A673 (cell line): Measurements from ENCODE around the gene ACKR1. TPM values are rescaled to one million over a fixed set of nuclear protein-coding genes. Genes with fewer than 3 reads are reported as not detected.

Experiments used
- BruUV-seq: library from RNA; stranded (reverse); fragments of 400-500 nt; replicated peaks from 2 replicates; lab custom pipeline; 2021; lab: Mats Ljungman, UMichigan
- CTCF ChIA-PET: fragments of 300-600 bp; sonication (Branson Sonifier 250); formaldehyde crosslinking; loops from one replicate; lab custom pipeline; 2022; ENCODE audit warnings: antibody characterized with exemption; lab: Charles Lee
- POLR2A ChIA-PET: fragments of 300-600 bp; sonication (Branson Sonifier 250); formaldehyde crosslinking; loops from one replicate; lab custom pipeline; 2022; ENCODE audit warnings: antibody characterized with exemption; ENCODE audit not compliant: low non-redundant PET; lab: Charles Lee
- DNase-seq: peaks from one replicate; pipeline ENCODE4 v3.0.0-alpha.2; 2015; ENCODE audit warnings: low spot score
- H3K27ac ChIP-seq: fragments of 200-600 bp; sonication (generic); 2 replicates; pipeline ENCODE4 v1.5.1; 2016; ENCODE audit warnings: mixed run types, low read depth, mild to moderate bottlenecking, mixed read lengths, antibody characterized with exemption, low read length; ENCODE audit not compliant: poor library complexity, severe bottlenecking
- H3K27me3 ChIP-seq: fragments of 200-600 bp; sonication (generic); replicated peaks from 2 replicates; pipeline ENCODE4 v1.6.1; 2017; ENCODE audit warnings: mixed run types, low read depth, mild to moderate bottlenecking, mixed read lengths, antibody characterized with exemption, low read length; ENCODE audit not compliant: insufficient read depth, poor library complexity
- H3K36me3 ChIP-seq: fragments of 200-600 bp; sonication (generic); 2 replicates; pipeline ENCODE4 v1.6.1; 2016; ENCODE audit warnings: mixed run types, mild to moderate bottlenecking, mixed read lengths, antibody characterized with exemption, low read length; ENCODE audit not compliant: insufficient read depth, poor library complexity, severe bottlenecking
- H3K4me1 ChIP-seq: fragments of 200-600 bp; sonication (generic); 2 replicates; pipeline ENCODE4 v1.6.1; 2017; ENCODE audit warnings: mixed run types, mild to moderate bottlenecking, mixed read lengths, antibody characterized with exemption, low read length; ENCODE audit not compliant: insufficient read depth, poor library complexity, severe bottlenecking
- H3K4me3 ChIP-seq: fragments of 200-600 bp; sonication (generic); 2 replicates; pipeline ENCODE4 v1.5.1; 2016; ENCODE audit warnings: low read depth, mixed run types, mild to moderate bottlenecking, mixed read lengths, low read length; ENCODE audit not compliant: poor library complexity, severe bottlenecking
- H3K9me3 ChIP-seq: fragments of 200-600 bp; sonication (generic); 2 replicates; pipeline ENCODE4 v1.6.1; 2016; ENCODE audit warnings: mixed run types, low read depth, mild to moderate bottlenecking, mixed read lengths, antibody characterized with exemption, low read length; ENCODE audit not compliant: poor library complexity, severe bottlenecking
- CTCF ChIP-seq: fragments of 300-800, 200-600 bp; sonication (generic); conservative IDR thresholded peaks from 2 replicates; pipeline ENCODE4 v1.5.1; 2017; ENCODE audit warnings: low read depth, mild to moderate bottlenecking, antibody characterized with exemption, low read length, moderate library complexity, mixed read lengths
- EZH2 ChIP-seq: fragments of 200-600 bp; sonication (generic); IDR thresholded peaks from 2 replicates; pipeline ENCODE4 v1.6.1; 2017; ENCODE audit warnings: borderline replicate concordance, low read depth, mild to moderate bottlenecking, mixed read lengths, antibody characterized with exemption, low read length; ENCODE audit not compliant: poor library complexity, severe bottlenecking
- intact Hi-C: fragments of 100-400 bp; cut with micrococcal nuclease; formaldehyde crosslinking; loops from one replicate; pipeline ENCODE4 v1.10.0; 2022; ENCODE audit not compliant: unreplicated experiment
- total RNA-seq: library from RNA; stranded (reverse); gene quantifications from 2 replicates; pipeline ENCODE4 v1.2.3, GENCODE V29; 2021

ACKR1 gene
- total RNA-seq, 1 experiment from 2014 or later = not detected

GRCh38 chr1:159181328-159182024, 23.2 kb upstream of the ACKR1 start:
- no peak overlapping the region for H3K4me3 ChIP-seq
- ChIA-PET POLR2A (no interaction called here), CTCF (interaction anchor here (0.6 kb wide), 1 partner anchor 533 kb away, joined by 3 read pairs; no protein-coding TSS in a partner anchor)
- H3K4me1 ChIP-seq = no peaks in the 10 kb centered on the region
- H3K27me3 ChIP-seq = peaks cover 60% of the 10 kb centered on the region
- no peak for DNase-seq
- H3K9me3 ChIP-seq = no peaks in the 10 kb centered on the region
- intact Hi-C loops = no loop called here
- BruUV-seq = no TSS peak
- H3K27ac ChIP-seq = no peak overlapping the region
- TF ChIP-seq CTCF = no peak
- no peaks in the 10 kb centered on the region for H3K36me3 ChIP-seq

- Histone ChIP-seq H3K36me3 (no peaks in the 10 kb centered on the region), H3K27ac (no peak overlapping the region), H3K27me3 (peaks cover 83% of the 10 kb centered on the region), H3K4me1 (no peaks in the 10 kb centered on the region), H3K9me3 (no peaks in the 10 kb centered on the region), H3K4me3 (no peak overlapping the region)
- ChIA-PET CTCF (no interaction called here), POLR2A (no interaction called here)
- TF ChIP-seq EZH2 (no peak), CTCF (no peak)
- intact Hi-C loops = no loop called here
- no TSS peak for BruUV-seq
- no peak for DNase-seq
Observed at GRCh38 chr1:159184201-159184600, 20.5 kb upstream of the ACKR1 start.

GRCh38 chr1:159185121-159185520, 19.6 kb upstream of the ACKR1 start:
- DNase-seq = no peak
- TF ChIP-seq EZH2 (no peak), CTCF (no peak)
- H3K9me3 ChIP-seq = no peaks in the 10 kb centered on the region
- no peaks in the 10 kb centered on the region for H3K36me3 ChIP-seq
- H3K27me3 ChIP-seq = peaks cover 85% of the 10 kb centered on the region
- no peaks in the 10 kb centered on the region for H3K4me1 ChIP-seq
- no peak overlapping the region for H3K4me3 ChIP-seq
- CTCF ChIA-PET = no interaction called here
- intact Hi-C loops = no loop called here
- no peak overlapping the region for H3K27ac ChIP-seq
- BruUV-seq = no TSS peak
- POLR2A ChIA-PET = no interaction called here
